ENCODE data around the gene WDTC1. TPM values are rescaled to one million over a fixed set of nuclear protein-coding genes. Genes with fewer than 3 reads are reported as not detected.
"Not testable (repeated sequence)": the region's sequence is repeated elsewhere in the genome, so short reads cannot be mapped to it uniquely, and the experiment has no call there.

WDTC1 gene
- total RNA-seq, 1 experiment from 2014 or later: 19.0 TPM

DNA sequence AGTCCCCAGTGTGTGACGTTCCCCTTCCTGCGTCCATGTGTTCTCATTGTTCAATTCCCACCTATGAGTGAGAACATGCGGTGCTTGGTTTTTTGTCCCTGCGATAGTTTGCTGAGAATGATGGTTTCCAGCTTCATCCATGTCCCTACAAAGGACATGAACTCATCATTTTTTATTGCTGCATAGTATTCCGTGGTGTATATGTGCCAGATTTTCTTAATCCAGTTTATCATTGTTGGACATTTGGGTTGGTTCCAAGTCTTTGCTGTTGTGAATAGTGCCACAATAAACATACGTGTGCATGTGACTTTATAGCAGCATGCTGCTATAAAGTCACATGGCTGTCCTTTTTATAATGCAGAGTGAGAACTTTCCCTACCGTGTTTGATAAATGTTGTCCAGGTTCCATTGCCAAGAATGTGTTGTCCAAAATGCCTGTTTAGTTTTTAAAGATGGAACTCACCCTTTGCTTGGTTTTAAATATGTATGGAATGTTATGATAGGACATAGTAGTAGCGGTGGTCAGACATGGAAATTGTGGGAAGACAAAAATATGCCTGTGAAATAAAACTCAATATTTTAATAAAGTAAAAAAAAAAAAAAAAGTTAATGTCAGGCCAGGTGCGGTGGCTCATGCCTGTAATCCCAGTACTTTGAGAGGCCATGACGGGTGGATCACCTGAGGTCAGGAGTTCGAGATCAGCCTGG, 26.1 kb upstream of the WDTC1 start:
- H4K20me1 ChIP-seq (ENCODE audit: control insufficient read depth, insufficient read depth, insufficient read length); H3K79me2 ChIP-seq (ENCODE audit: insufficient read depth, low read length); H3K4me1 Mint-ChIP-seq; H4K8ac ChIP-seq (replicated peaks; ENCODE audit: insufficient read length, low read depth, low read length); H2BK120ac ChIP-seq (ENCODE audit: low read depth, low read length, poor library complexity, severe bottlenecking); H3K9ac ChIP-seq (ENCODE audit: extremely low read depth, insufficient read length, low read length); H2BK12ac ChIP-seq (ENCODE audit: insufficient read length, low read depth, low read length); H3K23me2 ChIP-seq (ENCODE audit: insufficient read length, low read depth, low read length, poor library complexity, severe bottlenecking); H3K4me2 ChIP-seq (ENCODE audit: insufficient read depth, insufficient read length, low read length); H3K27me3 Mint-ChIP-seq (ENCODE audit: low read depth); H2AFZ ChIP-seq (ENCODE audit: low read length); H3K56ac ChIP-seq (ENCODE audit: insufficient read length, low read depth, low read length); H3T11ph ChIP-seq (ENCODE audit: low read length); H3K4me1 ChIP-seq (ENCODE audit: insufficient read depth, low read length); H2BK20ac ChIP-seq (ENCODE audit: low read depth, low read length, poor library complexity, severe bottlenecking); H3K4ac ChIP-seq (ENCODE audit: low read depth, low read length); H4K91ac ChIP-seq (ENCODE audit: insufficient read length, low read depth, low read length); H3K9me3 ChIP-seq (ENCODE audit: control insufficient read depth, low read depth, low read length); H2BK15ac ChIP-seq (ENCODE audit: low read depth, low read length); H3K14ac ChIP-seq (ENCODE audit: insufficient read depth, low read length); H3K9me3 Mint-ChIP-seq; H4K5ac ChIP-seq (ENCODE audit: insufficient read length, low read depth, low read length); H3K27me3 ChIP-seq (ENCODE audit: insufficient read depth, low read length); H3K4me3 Mint-ChIP-seq; H3K27ac ChIP-seq (ENCODE audit: insufficient read length, low read depth, low read length); H3K79me1 ChIP-seq (ENCODE audit: insufficient read depth, low read depth, low read length, poor library complexity, severe bottlenecking); H2AK5ac ChIP-seq (ENCODE audit: insufficient read length, low read length); H3K18ac ChIP-seq (ENCODE audit: insufficient read length, low read depth, low read length); H2BK5ac ChIP-seq (ENCODE audit: insufficient read length, low read length); H3K23ac ChIP-seq (ENCODE audit: insufficient read length, low read depth, low read length); H3K36me3 Mint-ChIP-seq (ENCODE audit: insufficient read depth in 1 of 3, low read depth in 3 of 3); DNase-seq; H3K27ac Mint-ChIP-seq: not testable (repeated sequence)
- no CpG with 5 or more reads among the region's 11 CpGs for WGBS (ENCODE audit: extremely low coverage, insufficient read length, low lambda C conversion rate)
